GM06990 (cell line): ENCODE results near the gene ADPRH.

Experiments
- DNase-seq: peaks from one replicate; pipeline ENCODE4 v3.0.0-alpha.2; 2011; ENCODE audit not compliant: insufficient read length; ENCODE audit errors: extremely low read depth
- H3K27me3 ChIP-seq: replicated peaks from 2 replicates; pipeline ENCODE4 v1.6.0; 2011; ENCODE audit warnings: low read length; ENCODE audit not compliant: control insufficient read depth, insufficient read depth
- H3K36me3 ChIP-seq: 2 replicates; pipeline ENCODE4 v1.5.1; 2011; ENCODE audit warnings: low read length; ENCODE audit not compliant: control insufficient read depth, insufficient read depth
- H3K4me3 ChIP-seq: replicated peaks from 2 replicates; pipeline ENCODE4 v1.5.1; 2011; ENCODE audit warnings: low read depth, mild to moderate bottlenecking, control low read depth, low read length
- TF ChIP-seq, protein P1 (sequence below): IDR thresholded peaks from 2 replicates; pipeline ENCODE4 v1.5.1; 2011; ENCODE audit warnings: low read length, control low read depth, mild to moderate bottlenecking, inconsistent platforms; ENCODE audit not compliant: insufficient read depth, poor library complexity, severe bottlenecking

Gene ADPRH

DNA sequence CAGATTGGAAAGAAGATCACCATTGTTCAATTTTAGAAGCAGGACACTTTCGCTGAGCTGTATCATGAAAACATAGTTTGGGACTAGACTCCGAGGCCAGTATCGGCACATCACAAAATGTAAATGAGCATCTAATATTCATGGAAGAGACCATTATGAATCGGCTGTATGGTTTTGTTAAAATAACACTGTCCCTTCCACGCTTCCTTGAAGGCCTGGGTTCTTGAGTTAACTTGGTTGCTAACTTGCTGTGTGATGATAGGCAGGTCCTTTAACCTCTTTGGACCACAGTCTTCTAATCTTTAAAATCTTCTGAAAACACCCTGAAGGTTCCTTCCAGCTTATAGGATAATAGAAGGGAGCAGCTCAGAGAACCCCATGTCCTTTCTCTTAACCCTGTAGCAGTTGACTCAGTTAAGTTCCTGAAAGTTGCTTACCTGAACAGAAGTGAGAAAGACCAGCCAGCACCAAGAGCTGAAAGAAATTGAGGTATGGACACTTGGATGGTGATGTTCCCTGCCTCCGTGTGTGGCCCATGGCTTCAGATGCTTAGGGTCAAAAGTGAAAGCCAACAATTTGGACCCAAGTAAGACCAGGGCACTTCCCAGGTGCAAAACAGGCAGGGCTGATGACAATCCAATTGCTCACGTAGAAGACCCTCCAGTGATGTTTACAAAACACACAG lies 22.0 kb upstream of the ADPRH start:
- no peak for DNase-seq
- Histone ChIP-seq H3K36me3 (peaks cover 9% of the 10 kb centered on the region), H3K4me3 (peak overlapping the region; percentile 90), H3K27me3 (no peaks in the 10 kb centered on the region)
- TF ChIP-seq, protein P1, sequence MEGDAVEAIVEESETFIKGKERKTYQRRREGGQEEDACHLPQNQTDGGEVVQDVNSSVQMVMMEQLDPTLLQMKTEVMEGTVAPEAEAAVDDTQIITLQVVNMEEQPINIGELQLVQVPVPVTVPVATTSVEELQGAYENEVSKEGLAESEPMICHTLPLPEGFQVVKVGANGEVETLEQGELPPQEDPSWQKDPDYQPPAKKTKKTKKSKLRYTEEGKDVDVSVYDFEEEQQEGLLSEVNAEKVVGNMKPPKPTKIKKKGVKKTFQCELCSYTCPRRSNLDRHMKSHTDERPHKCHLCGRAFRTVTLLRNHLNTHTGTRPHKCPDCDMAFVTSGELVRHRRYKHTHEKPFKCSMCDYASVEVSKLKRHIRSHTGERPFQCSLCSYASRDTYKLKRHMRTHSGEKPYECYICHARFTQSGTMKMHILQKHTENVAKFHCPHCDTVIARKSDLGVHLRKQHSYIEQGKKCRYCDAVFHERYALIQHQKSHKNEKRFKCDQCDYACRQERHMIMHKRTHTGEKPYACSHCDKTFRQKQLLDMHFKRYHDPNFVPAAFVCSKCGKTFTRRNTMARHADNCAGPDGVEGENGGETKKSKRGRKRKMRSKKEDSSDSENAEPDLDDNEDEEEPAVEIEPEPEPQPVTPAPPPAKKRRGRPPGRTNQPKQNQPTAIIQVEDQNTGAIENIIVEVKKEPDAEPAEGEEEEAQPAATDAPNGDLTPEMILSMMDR: no peak

DNA sequence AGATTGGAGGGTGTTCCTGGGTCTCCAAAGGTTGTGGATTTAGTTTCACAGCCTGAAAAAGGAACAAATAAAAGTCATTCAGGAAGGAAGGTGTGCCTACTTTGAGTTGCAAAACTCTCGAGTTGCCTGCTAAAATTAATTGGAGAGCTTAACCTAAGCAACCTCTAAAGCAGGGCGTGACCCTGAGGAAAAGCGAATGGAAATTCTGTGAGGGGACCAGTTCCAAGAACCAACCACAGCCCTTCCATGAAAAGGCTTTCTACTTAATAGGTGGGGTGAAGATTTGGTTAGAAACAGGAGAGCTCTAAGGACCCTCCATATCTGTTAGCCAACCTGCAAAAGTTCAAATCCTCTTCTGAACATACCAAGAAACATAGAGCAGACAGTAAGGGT lies 21.4 kb upstream of the ADPRH start:
- H3K27me3 ChIP-seq: no peaks in the 10 kb centered on the region
- H3K36me3 ChIP-seq: peaks cover 9% of the 10 kb centered on the region
- peak overlapping the region; percentile 90 for H3K4me3 ChIP-seq
- DNase-seq: no peak
- TF ChIP-seq, protein P1: no peak

DNA sequence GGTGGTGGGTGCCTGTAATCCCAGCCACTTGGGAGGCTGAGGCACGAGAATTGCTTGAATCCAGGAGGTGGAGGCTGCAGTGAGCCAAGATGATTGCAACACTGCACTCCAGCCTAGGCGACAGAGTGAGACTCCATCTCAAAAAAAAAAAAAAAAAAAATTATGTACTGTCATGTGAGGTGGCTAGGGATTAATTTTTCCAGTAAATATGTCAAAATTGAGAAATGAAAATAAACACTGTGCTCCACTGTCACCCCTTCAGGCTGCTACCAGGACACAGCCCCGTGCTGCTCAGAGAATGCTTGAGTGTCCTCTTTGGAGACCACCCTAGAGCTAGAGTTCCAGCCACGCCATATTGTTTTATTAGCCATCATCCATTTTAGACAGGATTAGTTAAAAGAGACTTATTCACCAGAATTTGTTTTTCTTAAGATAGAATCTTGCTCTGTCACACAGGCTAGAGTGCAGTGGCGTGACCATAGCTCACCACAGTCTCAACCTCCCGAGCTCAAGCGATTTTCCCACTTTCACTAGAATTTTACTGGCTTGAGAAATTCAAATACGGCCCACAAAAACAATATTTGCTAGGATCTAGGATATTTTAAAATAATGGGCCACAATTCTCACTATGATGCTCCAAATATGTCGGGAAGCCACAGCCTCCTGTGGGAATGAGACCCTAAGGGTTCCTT lies 20.5 kb upstream of the ADPRH start:
- Histone ChIP-seq H3K27me3 (no peaks in the 10 kb centered on the region), H3K36me3 (peaks cover 9% of the 10 kb centered on the region), H3K4me3 (peak overlapping the region; percentile 90)
- no peak for DNase-seq
- TF ChIP-seq, protein P1: no peak

DNA sequence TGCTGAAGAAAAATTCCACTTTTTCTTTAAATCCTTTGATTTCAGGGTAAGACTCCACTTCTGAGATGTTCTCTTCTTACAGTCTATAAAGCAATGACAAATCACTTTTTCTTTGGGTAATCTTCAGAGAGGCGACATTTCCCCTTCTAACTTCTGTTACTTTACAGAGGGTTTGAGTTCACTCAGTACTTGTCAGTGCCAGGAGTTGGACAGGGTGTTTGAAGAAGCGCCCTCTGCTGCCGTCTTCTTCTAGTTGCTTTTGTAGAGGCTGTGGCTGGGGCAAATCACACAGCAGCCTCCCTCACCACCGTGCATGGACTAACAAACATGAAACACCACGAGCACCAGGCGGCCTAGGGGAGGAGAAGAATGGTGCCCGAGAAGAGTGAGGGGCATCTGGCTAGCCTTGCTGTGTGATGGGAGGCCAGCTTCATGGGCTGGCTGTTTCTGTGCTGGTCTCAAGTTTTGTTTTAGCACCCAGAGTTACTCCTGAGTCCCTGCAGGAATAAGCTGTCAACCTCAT lies 19.8 kb upstream of the ADPRH start, which contains the start of gene CD80:
Gene CD80 (minus strand): TSS at position 174 of the 523 bp plus-strand sequence. CDS start 1,886 bp downstream, outside the sequence.
- H3K27me3 ChIP-seq: no peaks in the 10 kb centered on the region
- peaks cover 6% of the 10 kb centered on the region for H3K36me3 ChIP-seq
- TF ChIP-seq, protein P1: peak; percentile 75
- DNase-seq: peak; percentile 78
- peak within 1 kb of the TSS; percentile 90 for H3K4me3 ChIP-seq

DNA sequence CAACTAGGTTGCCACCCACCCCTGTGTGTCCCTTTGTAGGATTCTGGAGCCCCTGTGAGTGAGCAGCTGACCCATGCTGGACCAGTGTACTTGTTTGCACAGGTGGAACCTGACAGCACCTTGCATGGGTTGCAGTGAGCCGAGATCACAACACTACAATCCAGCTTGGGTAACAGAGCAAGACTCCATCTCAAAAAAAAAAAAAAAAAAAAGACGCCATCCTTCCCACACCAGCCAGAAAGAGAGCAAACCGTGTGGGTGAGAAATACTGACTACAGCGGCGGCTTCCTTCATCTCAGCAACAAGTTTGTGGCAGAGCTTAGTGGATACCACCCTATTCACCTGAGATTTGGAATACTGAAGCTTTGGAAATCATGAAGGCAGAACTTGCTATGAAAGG lies 19.1 kb upstream of the ADPRH start:
- peaks cover 4% of the 10 kb centered on the region; the same call in 1 of the 2 replicates for H3K36me3 ChIP-seq
- TF ChIP-seq, protein P1: no peak
- DNase-seq: no peak

More for the DNA sequence above, 19.1 kb upstream of the ADPRH start:
- H3K27me3 ChIP-seq: no peaks in the 10 kb centered on the region
- peak overlapping the region; percentile 90 for H3K4me3 ChIP-seq
